Adipocyte (in vitro differentiated cells): ENCODE measurements around the gene CAPN12.

Experiments
- DNase-seq: peaks from one replicate; pipeline ENCODE4 v3.0.0-alpha.2; 2015; ENCODE audit warnings: low read depth
- H3K27me3 ChIP-seq: replicated peaks from 2 replicates; pipeline ENCODE4 v1.7.0; 2013; ENCODE audit warnings: mild to moderate bottlenecking, low read length, moderate library complexity; ENCODE audit not compliant: control insufficient read depth, insufficient read depth
- H3K36me3 ChIP-seq: 2 replicates; pipeline ENCODE4 v1.7.0; 2013; ENCODE audit warnings: low read length, mild to moderate bottlenecking, moderate library complexity; ENCODE audit not compliant: control insufficient read depth, insufficient read depth, severe bottlenecking
- H3K4me1 ChIP-seq: 2 replicates; pipeline ENCODE4 v1.7.0; 2013; ENCODE audit warnings: mild to moderate bottlenecking, low read length, moderate library complexity; ENCODE audit not compliant: control insufficient read depth, insufficient read depth
- H3K4me3 ChIP-seq: 2 replicates; pipeline ENCODE4 v1.7.0; 2013; ENCODE audit warnings: mild to moderate bottlenecking, low read length, moderate library complexity
- H3K9ac ChIP-seq: 2 replicates; pipeline ENCODE4 v1.7.0; 2013; ENCODE audit warnings: mild to moderate bottlenecking, low read length, moderate library complexity
- H3K9me3 ChIP-seq: 2 replicates; pipeline ENCODE4 v1.7.0; 2013; ENCODE audit warnings: mild to moderate bottlenecking, low read length, moderate library complexity; ENCODE audit not compliant: control insufficient read depth

CAPN12 gene

DNA sequence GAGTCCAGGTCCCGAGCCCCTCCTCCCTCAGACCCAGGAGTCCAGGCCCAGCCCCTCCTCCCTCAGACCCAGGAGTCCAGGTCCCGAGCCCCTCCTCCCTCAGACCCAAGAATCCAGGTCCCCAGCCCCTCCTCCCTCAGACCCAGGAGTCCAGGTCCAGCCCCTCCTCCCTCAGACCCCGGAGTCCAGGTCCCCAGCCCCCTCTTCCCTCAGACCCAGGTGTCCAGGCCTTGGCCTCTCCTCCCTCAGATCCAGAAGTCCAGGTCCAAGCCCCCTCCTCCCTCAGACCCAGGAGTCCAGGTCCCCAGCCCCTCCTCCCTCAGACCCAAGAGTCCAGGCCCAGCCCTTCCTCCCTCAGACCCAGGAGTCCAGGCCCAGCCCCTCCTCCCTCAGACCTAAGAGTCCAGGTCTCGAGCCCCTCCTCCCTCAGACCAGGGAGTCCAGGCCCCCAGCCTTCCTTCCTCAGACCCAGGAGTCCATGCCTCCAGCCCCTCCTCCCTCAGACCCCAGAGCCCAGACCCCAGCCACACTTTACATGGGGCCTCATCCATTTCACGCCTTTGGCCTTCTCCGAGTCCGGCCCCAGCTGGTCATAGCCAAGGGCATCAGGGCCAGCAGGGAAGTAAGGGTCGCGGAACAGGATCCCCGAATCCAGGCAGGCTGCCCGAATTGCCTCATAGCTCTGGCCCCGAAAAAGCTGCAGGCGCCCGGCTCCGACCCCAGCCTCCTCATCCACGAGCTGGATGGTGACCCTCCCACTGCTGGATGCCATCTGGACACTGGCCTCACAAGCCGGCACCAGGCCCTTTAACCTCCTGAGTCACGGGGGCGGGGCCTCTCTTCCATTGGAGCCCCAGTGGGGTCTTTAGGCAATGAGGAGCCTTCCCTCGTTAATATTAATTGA is 628 bp downstream of the CAPN12 start:
- Histone ChIP-seq H3K9ac (no peak overlapping the region), H3K4me1 (no peaks in the 10 kb centered on the region), H3K4me3 (no peak overlapping the region), H3K36me3 (no peaks in the 10 kb centered on the region), H3K9me3 (no peaks in the 10 kb centered on the region), H3K27me3 (no peaks in the 10 kb centered on the region)
- DNase-seq = no peak

DNA sequence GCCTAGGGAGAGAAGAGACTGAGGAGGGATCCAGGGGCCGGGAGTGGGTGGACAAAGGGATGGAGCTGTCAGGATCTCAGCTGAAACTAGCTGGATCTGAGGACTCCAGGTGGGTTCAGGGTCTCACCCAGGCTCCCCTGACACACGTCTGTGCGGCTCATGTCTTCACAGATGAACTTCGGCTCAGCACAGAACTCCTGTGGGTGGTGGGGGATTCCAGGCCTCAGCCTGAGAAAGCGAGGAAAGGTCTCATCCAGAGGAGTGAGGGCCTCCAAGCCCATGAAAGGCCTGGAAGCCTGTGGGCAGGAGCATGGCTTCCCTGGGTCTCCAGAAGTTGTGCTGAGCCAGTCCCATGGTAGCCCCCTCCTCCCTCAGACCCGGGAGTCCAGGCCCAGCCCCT is 1.4 kb downstream of the CAPN12 start:
- Histone ChIP-seq H3K36me3 (no peaks in the 10 kb centered on the region), H3K4me3 (no peak overlapping the region), H3K9me3 (no peaks in the 10 kb centered on the region), H3K27me3 (no peaks in the 10 kb centered on the region), H3K9ac (no peak overlapping the region), H3K4me1 (no peaks in the 10 kb centered on the region)
- DNase-seq = no peak

DNA sequence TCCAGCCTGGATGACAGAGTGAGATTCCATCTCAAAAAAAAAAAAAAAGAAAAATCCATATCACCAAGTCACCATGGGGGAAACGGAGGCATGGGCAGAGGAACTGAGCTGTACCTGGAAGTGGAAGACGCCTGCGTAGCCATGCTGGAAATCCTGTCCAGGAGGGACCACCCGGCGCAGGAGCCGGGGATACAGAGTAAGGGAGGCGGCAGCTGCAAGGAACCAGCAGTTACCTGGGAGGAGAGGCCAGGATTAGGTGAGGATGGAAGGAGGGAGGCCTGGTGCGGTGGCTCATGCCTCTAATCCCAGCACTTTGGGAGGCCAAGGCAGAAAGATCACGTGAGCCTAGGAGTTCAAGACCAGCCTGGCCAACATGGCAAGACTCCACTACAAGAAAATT is 2.0 kb downstream of the CAPN12 start:
- Histone ChIP-seq H3K9me3 (no peaks in the 10 kb centered on the region), H3K27me3 (no peaks in the 10 kb centered on the region), H3K4me1 (no peaks in the 10 kb centered on the region), H3K36me3 (no peaks in the 10 kb centered on the region), H3K4me3 (no peak overlapping the region), H3K9ac (no peak overlapping the region)
- no peak for DNase-seq

DNA sequence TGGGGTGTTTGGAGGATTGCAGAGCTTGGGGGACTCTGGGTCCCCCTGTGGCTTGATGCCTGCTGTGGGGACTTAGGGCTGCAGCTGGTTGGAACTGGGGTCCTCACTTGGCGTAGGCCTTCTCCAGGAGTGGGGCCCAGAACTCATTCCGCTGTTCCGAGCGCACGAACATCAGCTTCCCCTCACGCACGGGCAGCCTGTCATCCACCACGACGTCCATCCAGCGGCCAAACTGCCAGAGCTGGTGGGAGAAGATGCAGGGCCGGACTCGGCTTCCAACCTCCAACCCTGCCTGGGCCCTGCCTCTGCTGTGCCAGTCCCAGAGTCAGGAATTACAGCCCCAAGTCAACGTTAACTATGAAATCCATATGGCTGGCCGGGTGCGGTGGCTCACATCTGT is 2.6 kb downstream of the CAPN12 start:
- no peak for DNase-seq

DNA sequence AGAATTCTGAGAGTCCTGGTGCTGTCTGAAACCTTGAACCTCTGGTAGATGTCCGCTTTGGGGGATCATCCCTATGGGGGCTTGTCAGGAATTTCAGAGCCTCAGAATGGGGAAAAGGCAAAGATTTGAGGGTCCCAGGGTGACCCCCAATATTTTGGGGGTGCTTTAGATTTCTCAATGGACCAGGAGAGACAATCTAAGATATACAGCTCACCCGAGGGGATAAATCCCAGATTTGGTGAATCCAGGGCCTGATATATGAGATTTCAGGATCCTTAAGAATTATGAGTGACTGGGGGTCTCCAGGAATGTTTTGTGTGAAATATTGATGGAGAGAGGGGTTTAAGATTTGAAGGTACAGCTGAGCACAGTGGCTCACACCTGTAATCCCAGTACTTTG is 3.3 kb downstream of the CAPN12 start:
- no peaks in the 10 kb centered on the region for H3K36me3 ChIP-seq
- no peaks in the 10 kb centered on the region for H3K27me3 ChIP-seq
- H3K4me1 ChIP-seq = no peaks in the 10 kb centered on the region
- H3K4me3 ChIP-seq = no peak overlapping the region
- DNase-seq = no peak
- H3K9me3 ChIP-seq = no peaks in the 10 kb centered on the region
- no peak overlapping the region for H3K9ac ChIP-seq

More for the DNA sequence above, 2.6 kb downstream of the CAPN12 start:
- no peaks in the 10 kb centered on the region for H3K4me1 ChIP-seq
- no peaks in the 10 kb centered on the region for H3K27me3 ChIP-seq
- H3K9me3 ChIP-seq = no peaks in the 10 kb centered on the region
- no peak overlapping the region for H3K4me3 ChIP-seq
- no peaks in the 10 kb centered on the region for H3K36me3 ChIP-seq
- H3K9ac ChIP-seq = no peak overlapping the region

DNA sequence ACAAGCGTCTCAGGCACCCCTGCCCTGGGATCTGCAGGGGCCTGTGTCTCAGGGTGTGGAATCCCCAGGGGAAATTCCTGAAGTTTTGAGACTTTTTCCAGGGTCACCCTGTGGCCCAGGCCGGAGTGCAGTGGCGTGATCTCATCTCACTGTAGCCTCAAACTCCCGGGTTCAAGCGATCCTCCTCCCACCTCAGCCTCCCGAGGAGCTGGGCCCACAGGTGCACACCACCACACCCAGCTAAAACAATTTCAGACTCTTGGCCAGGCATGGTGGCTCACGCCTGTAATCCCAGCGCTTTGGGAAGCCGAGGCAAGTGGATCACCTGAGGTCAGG is 4.0 kb downstream of the CAPN12 start:
- Histone ChIP-seq H3K9me3 (no peaks in the 10 kb centered on the region), H3K27me3 (no peaks in the 10 kb centered on the region), H3K9ac (no peak overlapping the region), H3K36me3 (no peaks in the 10 kb centered on the region), H3K4me1 (no peaks in the 10 kb centered on the region), H3K4me3 (no peak overlapping the region)
- no peak for DNase-seq

DNA sequence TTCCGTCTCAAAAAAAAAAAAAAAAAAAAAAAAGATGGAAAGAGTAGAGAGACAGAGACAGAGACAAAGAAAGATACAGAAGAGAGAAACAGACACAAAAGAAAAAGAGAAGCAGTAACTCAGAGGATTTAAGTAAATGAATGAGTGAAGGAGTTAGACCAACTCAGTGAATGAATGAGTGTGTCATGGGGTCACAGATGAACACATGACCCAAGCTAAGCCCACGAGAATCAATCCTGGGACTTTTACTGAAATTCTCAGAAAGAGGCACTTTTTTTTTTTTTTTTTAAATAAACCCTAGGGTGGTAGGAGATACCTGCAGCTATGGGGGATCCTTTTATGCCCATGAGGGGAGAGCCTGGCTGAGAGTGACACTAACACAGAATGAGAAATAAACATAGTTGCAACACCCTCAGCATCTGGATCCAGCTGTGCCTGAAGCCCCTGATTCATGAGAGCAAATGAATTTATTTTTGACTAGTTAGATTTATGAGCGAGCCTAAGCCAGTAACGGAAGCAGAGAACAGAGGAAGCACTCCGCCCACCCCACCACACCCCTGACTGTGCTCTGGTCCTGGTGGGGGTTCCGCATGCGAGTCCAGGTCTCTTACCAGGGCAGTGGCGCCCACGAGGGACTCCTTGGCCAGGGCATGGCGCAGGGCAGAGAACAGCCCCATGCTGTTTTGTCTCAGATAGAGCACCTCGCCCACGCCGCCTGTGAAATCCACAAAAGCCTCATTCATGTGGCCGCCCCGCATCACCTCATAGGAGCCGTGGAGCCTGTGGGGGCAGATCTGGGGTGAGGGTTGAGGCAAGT is 4.6 kb downstream of the CAPN12 start:
- H3K4me3 ChIP-seq = no peak overlapping the region
- no peaks in the 10 kb centered on the region for H3K27me3 ChIP-seq
- no peaks in the 10 kb centered on the region for H3K4me1 ChIP-seq
- H3K36me3 ChIP-seq = no peaks in the 10 kb centered on the region
- no peak for DNase-seq
- no peaks in the 10 kb centered on the region for H3K9me3 ChIP-seq
- H3K9ac ChIP-seq = no peak overlapping the region

DNA sequence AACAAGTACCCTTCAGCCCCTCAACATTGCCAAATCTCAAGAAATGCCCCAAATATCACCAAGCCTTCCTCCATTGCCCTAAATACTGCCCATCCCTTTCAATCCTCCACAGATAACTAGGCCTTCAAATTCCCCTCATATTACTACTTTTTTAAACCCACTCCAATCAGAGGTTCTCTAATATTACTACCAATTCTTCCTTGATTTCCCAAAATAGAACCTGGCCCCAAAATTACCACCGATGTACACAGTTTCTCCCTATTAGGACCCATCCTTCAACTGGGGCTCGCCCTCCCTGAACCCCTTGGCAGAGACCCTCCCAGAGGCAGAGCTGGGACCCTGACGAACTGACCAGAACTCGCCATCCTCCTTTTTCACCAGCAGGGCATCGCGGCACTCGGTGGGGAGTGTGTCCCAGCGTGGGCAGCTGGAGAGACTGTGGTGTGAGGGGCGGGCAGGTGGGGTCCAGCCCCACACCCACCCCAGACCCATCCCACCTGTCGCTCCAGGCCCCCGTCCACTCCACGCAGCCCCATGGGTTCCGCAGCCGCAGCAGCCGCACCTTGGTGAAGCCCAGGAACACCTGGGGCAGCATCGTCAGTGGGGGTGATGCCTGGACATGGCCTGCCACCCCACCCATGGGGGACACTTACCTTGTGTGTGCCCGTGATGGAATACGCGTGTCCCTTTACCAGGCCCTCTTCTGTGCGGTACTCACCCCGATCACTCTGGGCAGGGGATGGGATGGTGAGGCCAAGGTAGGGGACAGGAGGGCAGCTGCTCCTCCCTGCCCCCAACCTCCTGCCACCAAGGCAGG is 6.1 kb downstream of the CAPN12 start:
- H3K4me3 ChIP-seq = no peak overlapping the region
- H3K9me3 ChIP-seq = no peaks in the 10 kb centered on the region
- peaks cover 4% of the 10 kb centered on the region for H3K4me1 ChIP-seq
- no peak for DNase-seq
- no peaks in the 10 kb centered on the region for H3K27me3 ChIP-seq
- H3K36me3 ChIP-seq = no peaks in the 10 kb centered on the region
- H3K9ac ChIP-seq = no peak overlapping the region

DNA sequence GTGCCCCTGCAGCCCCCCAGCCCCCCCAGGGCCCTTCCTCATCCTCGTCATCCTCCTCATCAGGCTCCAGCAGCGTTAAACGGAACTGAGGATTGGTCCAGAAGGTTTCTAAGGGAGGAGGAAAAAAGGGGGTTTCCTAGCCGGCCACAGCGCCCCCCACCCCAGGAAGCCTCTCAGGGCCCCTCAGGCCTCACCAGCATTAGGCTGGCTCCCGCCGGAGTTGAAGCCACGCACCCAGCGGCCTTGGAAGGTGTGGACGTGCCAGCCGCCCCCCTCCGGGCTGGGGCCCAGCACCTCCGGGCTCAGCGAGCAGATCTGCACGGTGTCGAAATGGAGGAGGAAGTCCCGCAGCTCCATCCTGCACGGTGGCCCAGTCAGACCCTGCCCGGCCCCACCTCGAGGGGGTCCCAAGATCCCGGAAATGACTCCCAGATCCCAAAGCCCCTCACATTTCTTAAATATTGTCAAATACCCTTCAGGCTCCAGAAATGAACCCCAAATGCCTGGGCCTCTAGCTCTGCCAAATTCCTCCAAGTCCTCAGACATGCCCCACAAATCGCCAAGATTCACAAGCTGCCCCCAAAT is 6.9 kb downstream of the CAPN12 start:
- no peak for DNase-seq
- H3K36me3 ChIP-seq = no peaks in the 10 kb centered on the region
- no peak overlapping the region for H3K9ac ChIP-seq
- peaks cover 4% of the 10 kb centered on the region for H3K4me1 ChIP-seq
- no peaks in the 10 kb centered on the region for H3K27me3 ChIP-seq
- no peaks in the 10 kb centered on the region for H3K9me3 ChIP-seq
- no peak overlapping the region for H3K4me3 ChIP-seq

DNA sequence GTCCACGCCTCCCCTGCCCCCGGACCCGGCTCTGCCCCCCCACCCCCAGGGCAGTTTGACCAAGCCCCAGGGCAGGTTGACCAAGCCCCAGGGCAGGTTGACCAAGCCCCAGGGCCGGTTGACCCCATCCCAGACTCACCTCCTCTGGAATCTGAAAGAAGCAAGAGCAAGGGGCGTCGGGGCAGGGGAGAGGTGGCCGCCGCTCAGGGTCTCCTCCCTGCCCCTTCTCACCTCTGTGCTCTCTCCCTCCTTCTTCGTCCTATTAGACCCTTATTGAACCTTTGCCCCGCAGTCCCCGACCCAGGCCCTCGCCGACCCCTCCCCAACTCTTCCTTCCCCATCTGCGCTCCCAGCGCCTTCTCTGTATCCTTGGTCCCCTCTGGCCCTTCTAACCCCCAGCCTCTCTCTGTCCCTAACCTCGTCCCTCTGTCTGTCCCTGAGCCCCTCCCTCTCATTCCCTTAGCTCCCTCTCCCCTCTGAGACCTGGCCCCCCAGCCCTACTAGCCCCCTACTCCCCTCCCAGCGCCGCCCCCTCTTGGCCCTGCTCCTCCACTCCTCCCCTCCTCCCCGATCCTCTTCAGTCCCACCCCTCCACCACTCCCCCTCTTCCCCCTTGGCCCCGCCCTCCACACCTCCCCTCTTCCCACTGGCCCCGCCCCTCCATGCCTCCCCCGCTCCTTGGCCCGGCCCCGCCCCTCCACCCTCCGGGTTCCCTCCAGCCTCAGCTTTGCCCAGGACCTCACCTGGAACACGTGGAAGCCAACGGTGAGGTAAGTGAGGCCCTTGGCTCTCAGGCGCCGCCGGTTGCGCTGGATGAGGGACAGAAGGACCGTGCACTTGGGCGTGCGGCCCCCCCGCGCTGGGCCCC is 7.6 kb downstream of the CAPN12 start:
- H3K9ac ChIP-seq = no peak overlapping the region
- no peaks in the 10 kb centered on the region for H3K9me3 ChIP-seq
- H3K4me1 ChIP-seq = peaks cover 4% of the 10 kb centered on the region
- DNase-seq = no peak
- no peak overlapping the region for H3K4me3 ChIP-seq
- no peaks in the 10 kb centered on the region for H3K27me3 ChIP-seq
- H3K36me3 ChIP-seq = peaks cover 4% of the 10 kb centered on the region
